ENCODE results near the gene RRAS.

RRAS gene

DNA sequence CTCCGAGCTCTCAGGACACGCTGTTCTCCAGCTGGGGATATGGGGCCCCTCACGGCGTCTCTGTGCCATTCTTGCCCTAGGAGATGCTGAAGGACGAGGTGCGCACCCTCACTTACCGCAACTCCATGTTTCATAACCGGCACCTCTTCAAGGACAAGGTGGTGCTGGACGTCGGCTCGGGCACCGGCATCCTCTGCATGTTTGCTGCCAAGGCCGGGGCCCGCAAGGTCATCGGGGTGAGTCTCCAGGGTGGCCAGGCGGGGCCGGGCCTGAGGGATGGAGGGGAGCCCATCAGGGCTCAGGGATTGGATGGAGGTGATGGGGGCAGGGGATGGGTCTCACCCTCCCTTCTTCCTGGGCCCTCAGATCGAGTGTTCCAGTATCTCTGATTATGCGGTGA, 41.9 kb upstream of the RRAS start:
- H3K4me3 ChIP-seq (ENCODE audit: low read length), result no peak overlapping the region
- no peaks in the 10 kb centered on the region for H3K9me3 ChIP-seq (ENCODE audit: low read length)
- H3K4me1 ChIP-seq (ENCODE audit: insufficient read depth, low read length), result peaks cover 28% of the 10 kb centered on the region
- no peak overlapping the region for H2AFZ ChIP-seq (ENCODE audit: low read depth, low read length)
- no peaks in the 10 kb centered on the region for H3K27me3 ChIP-seq (ENCODE audit: insufficient read depth, low read length)
- H3K36me3 ChIP-seq (ENCODE audit: insufficient read depth, low read length), result peaks cover 48% of the 10 kb centered on the region

- peaks cover 40% of the 10 kb centered on the region for H3K36me3 ChIP-seq (ENCODE audit: insufficient read depth, low read length)
- peaks cover 28% of the 10 kb centered on the region for H3K4me1 ChIP-seq (ENCODE audit: insufficient read depth, low read length)
- no peaks in the 10 kb centered on the region for H3K9me3 ChIP-seq (ENCODE audit: low read length)
- H3K27me3 ChIP-seq (ENCODE audit: insufficient read depth, low read length), result no peaks in the 10 kb centered on the region
- H3K4me3 ChIP-seq (ENCODE audit: low read length), result no peak overlapping the region
- H2AFZ ChIP-seq (ENCODE audit: low read depth, low read length), result no peak overlapping the region
Observed at GRCh38 chr19:49680421-49681351, 40.7 kb upstream of the RRAS start.

- Histone ChIP-seq H3K4me1 (ENCODE audit: insufficient read depth, low read length) (peaks cover 28% of the 10 kb centered on the region), H3K4me3 (ENCODE audit: low read length) (no peak overlapping the region), H2AFZ (ENCODE audit: low read depth, low read length) (no peak overlapping the region), H3K36me3 (ENCODE audit: insufficient read depth, low read length) (peaks cover 33% of the 10 kb centered on the region), H3K9me3 (ENCODE audit: low read length) (no peaks in the 10 kb centered on the region), H3K27me3 (ENCODE audit: insufficient read depth, low read length) (no peaks in the 10 kb centered on the region)
Observed at GRCh38 chr19:49679771-49680413, 39.9 kb upstream of the RRAS start.

DNA sequence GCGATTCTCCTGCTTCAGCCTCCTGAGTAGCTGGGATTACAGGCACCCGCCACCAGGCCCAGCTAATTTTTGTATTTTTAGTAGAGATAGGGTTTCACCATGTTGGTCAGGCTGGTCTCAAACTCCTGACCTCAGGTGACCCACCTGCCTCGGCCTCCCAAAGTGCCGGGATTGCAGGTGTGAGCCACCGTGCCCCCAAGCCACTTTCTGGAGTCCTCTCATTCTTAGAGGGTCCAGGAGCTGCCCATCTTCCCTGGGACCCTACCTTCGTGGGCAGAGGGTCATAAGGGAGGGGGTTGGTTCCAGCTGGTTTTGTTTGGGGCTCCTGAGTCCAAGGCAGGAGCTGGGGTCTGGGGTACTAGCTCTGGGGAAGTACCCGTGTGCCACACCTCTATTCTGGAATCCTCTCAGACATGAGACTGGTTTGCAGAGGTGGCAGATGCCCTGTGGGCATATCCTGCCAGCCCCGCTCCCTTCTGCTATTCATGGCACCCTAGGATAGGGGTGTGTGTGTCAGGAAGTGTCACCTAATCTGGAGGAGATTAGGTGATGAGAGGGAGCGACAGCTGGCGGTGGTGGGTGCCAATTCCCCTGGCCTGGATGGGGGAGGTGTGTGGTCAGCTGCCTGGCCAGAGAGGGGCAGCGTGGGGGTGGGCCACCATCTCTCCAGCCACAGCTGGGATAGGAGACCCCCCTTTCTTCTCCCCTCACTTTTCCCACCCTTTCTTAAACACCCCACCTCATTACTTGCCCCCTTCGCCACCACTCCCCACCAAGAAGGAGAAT, 39.2 kb upstream of the RRAS start:
- H2AFZ ChIP-seq (ENCODE audit: low read depth, low read length), result no peak overlapping the region
- no peak overlapping the region for H3K4me3 ChIP-seq (ENCODE audit: low read length)
- H3K27me3 ChIP-seq (ENCODE audit: insufficient read depth, low read length), result no peaks in the 10 kb centered on the region
- H3K36me3 ChIP-seq (ENCODE audit: insufficient read depth, low read length), result peaks cover 26% of the 10 kb centered on the region
- no peaks in the 10 kb centered on the region for H3K9me3 ChIP-seq (ENCODE audit: low read length)
- H3K4me1 ChIP-seq (ENCODE audit: insufficient read depth, low read length), result peaks cover 28% of the 10 kb centered on the region

- Histone ChIP-seq H3K4me1 (ENCODE audit: insufficient read depth, low read length) (peaks cover 28% of the 10 kb centered on the region), H3K36me3 (ENCODE audit: insufficient read depth, low read length) (peaks cover 23% of the 10 kb centered on the region), H3K9me3 (ENCODE audit: low read length) (no peaks in the 10 kb centered on the region), H3K4me3 (ENCODE audit: low read length) (peak overlapping the region; percentile 95), H2AFZ (ENCODE audit: low read depth, low read length) (no peak overlapping the region), H3K27me3 (ENCODE audit: insufficient read depth, low read length) (no peaks in the 10 kb centered on the region)
Observed at GRCh38 chr19:49677901-49678674, 38.1 kb upstream of the RRAS start.

DNA sequence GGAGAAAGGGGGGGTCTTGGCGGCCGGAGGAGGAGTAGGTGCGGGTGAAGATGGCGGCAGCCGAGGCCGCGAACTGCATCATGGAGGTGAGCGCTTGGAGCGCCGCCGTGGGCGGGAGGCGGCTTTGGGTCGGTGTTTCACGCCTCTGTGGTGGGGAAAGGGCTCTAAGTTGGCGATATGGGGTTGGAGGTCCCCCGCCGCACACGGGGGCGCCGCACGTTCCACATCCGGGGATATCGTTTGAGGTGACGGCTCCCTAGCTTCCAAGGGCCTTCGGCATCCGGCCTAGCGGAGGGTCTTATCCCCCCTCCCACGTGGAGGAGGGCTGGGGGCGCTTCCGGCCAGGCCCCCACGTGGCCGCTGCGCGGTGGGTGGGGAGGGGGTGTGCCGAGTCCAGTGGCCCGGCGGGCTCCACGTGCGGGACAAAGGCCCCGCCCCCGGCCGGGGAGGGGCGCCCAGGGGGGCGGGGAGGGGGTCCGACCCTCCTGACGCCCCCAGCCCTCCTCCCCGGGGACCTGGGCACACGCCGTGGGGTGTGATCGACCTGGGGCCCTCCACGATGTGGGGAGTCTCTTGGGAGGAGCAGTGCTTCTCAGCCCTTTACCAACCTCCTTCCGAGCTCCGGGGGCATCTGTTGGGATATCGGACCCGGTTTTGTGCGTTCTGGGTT, 37.4 kb upstream of the RRAS start, which contains the start of gene PRMT1:
Gene PRMT1 (plus strand): TSS at position 41 of the 670 bp plus-strand sequence. CDS start 10 bp downstream, at position 51.
- Histone ChIP-seq H3K27me3 (ENCODE audit: insufficient read depth, low read length) (no peaks in the 10 kb centered on the region), H3K4me3 (ENCODE audit: low read length) (peak within 1 kb of the TSS; percentile 95), H3K4me1 (ENCODE audit: insufficient read depth, low read length) (peaks cover 28% of the 10 kb centered on the region), H3K36me3 (ENCODE audit: insufficient read depth, low read length) (peaks cover 18% of the 10 kb centered on the region), H2AFZ (ENCODE audit: low read depth, low read length) (peak within 1 kb of the TSS; percentile 73), H3K9me3 (ENCODE audit: low read length) (no peaks in the 10 kb centered on the region)

GRCh38 chr19:49676784-49677230, 36.9 kb upstream of the RRAS start:
- H3K27me3 ChIP-seq (ENCODE audit: insufficient read depth, low read length), result no peaks in the 10 kb centered on the region
- peaks cover 12% of the 10 kb centered on the region for H3K36me3 ChIP-seq (ENCODE audit: insufficient read depth, low read length)
- H3K9me3 ChIP-seq (ENCODE audit: low read length), result no peaks in the 10 kb centered on the region
- no peak overlapping the region for H2AFZ ChIP-seq (ENCODE audit: low read depth, low read length)
- H3K4me3 ChIP-seq (ENCODE audit: low read length), result peak overlapping the region; percentile 95
- H3K4me1 ChIP-seq (ENCODE audit: insufficient read depth, low read length), result peaks cover 32% of the 10 kb centered on the region

GRCh38 chr19:49676136-49676783, 36.3 kb upstream of the RRAS start:
- Histone ChIP-seq H3K9me3 (ENCODE audit: low read length) (no peaks in the 10 kb centered on the region), H3K4me3 (ENCODE audit: low read length) (peak overlapping the region; percentile 52), H3K27me3 (ENCODE audit: insufficient read depth, low read length) (no peaks in the 10 kb centered on the region), H3K36me3 (ENCODE audit: insufficient read depth, low read length) (peaks cover 9% of the 10 kb centered on the region), H2AFZ (ENCODE audit: low read depth, low read length) (peak overlapping the region; percentile 73), H3K4me1 (ENCODE audit: insufficient read depth, low read length) (peaks cover 34% of the 10 kb centered on the region)

DNA sequence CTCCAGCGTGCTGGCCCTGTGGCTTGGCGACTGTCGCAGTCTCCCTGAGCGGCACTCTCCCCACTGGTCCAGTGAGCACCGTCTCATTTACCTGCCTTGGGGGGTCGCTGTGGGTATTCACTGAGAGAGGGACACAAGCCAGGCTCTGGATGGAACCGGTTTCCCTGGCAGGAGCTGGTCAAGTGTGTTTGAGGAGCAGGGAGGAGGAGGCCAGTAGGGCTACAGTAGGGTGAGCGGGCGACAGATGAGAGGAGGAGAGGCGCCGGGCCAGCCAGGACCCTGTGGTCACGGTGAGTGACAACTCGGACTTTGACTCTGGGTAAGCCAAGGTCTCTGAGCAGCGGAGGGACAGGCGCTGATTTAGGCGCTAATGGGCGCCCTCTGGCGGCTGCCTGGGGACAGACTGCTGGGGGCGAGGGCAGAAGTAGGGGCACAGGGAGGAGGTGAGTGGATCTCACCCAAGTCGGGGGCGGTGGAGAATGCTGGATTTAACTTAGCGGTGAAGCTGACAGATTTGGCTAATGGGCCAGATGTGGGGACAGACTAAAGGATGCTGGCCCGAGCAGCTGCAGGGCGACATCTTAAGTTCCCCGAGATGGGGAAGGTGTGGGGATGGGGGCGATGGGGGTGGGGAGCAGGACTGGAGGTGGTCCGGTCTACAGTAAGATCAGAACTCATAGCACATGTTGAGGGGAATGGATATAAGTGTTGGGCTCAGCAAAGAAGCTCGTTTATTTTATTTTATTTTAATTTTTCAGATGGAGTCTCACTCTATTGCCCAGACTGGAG, 32.4 kb upstream of the RRAS start:
- H3K27me3 ChIP-seq (ENCODE audit: insufficient read depth, low read length), result no peaks in the 10 kb centered on the region
- peak overlapping the region; percentile 27 for H3K4me3 ChIP-seq (ENCODE audit: low read length)
- H3K36me3 ChIP-seq (ENCODE audit: insufficient read depth, low read length), result peaks cover 11% of the 10 kb centered on the region
- H2AFZ ChIP-seq (ENCODE audit: low read depth, low read length), result peak overlapping the region; percentile 39
- H3K4me1 ChIP-seq (ENCODE audit: insufficient read depth, low read length), result peaks cover 7% of the 10 kb centered on the region
- no peaks in the 10 kb centered on the region for H3K9me3 ChIP-seq (ENCODE audit: low read length)

DNA sequence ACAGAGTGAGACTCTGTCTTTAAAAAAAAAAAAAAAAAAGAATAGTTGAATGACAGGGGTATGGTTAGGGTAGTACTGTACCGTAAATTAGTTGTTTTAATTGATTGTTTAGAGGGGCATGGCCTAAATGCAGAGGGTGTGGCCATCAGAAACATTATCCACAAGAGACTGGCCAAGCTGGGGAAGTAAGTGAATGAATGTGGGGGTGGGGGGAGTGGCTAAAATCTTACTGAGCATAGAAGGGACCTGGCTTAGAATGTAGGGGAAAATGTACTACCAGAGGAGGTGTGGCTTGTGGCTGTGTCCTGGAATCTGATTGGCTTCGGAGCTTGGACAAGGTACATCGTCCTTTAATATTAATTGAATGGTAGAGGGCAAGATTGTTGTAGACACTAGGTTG, 29.6 kb upstream of the RRAS start:
- Histone ChIP-seq H2AFZ (ENCODE audit: low read depth, low read length) (no peak overlapping the region), H3K4me3 (ENCODE audit: low read length) (no peak overlapping the region), H3K9me3 (ENCODE audit: low read length) (no peaks in the 10 kb centered on the region), H3K36me3 (ENCODE audit: insufficient read depth, low read length) (peaks cover 11% of the 10 kb centered on the region), H3K4me1 (ENCODE audit: insufficient read depth, low read length) (peaks cover 17% of the 10 kb centered on the region), H3K27me3 (ENCODE audit: insufficient read depth, low read length) (no peaks in the 10 kb centered on the region)

DNA sequence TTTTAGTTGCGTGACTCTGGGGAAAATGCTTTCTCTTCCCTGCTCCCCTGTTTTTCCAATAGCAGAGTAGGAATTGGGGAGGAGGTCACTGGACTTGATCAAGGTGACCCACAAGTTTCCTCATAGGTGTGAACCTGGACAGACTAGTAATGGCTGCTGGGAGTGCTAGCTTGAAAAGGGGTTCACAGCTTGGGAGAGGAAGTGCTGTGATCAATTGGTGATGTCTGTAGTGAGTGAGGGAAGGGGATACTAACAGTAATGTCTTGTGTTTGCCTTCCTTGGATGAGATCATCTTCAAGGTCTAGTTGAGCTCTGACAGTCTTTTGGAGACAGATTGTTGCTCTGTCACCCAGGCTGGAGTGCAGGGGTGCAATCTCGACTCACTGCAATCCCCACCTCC, 27.5 kb upstream of the RRAS start:
- peaks cover 21% of the 10 kb centered on the region for H3K4me1 ChIP-seq (ENCODE audit: insufficient read depth, low read length)
- H3K27me3 ChIP-seq (ENCODE audit: insufficient read depth, low read length), result no peaks in the 10 kb centered on the region
- H3K4me3 ChIP-seq (ENCODE audit: low read length), result no peak overlapping the region
- H3K36me3 ChIP-seq (ENCODE audit: insufficient read depth, low read length), result peaks cover 14% of the 10 kb centered on the region
- no peaks in the 10 kb centered on the region for H3K9me3 ChIP-seq (ENCODE audit: low read length)
- H2AFZ ChIP-seq (ENCODE audit: low read depth, low read length), result no peak overlapping the region

Measured in neuron (in vitro differentiated cells).